OCI-LY1 (cell line): ENCODE measurements around the gene KANSL1.
"Not testable (repeated sequence)": the region's sequence is repeated elsewhere in the genome, so short reads cannot be mapped to it uniquely, and the experiment has no call there.

Source experiments
- H2AFZ ChIP-seq: fragments of 200-600 bp; sonication (generic), shearing (Covaris generic); 2 replicates; pipeline ENCODE4 v1.6.0; 2014; ENCODE audit warnings: antibody characterized with exemption, mild to moderate bottlenecking, low read length
- H3F3A ChIP-seq: fragments of 200-600 bp; sonication (generic), shearing (Covaris generic); 2 replicates; pipeline ENCODE4 v1.6.0; 2014; ENCODE audit warnings: mild to moderate bottlenecking, antibody characterized with exemption, low read length, moderate library complexity; ENCODE audit not compliant: insufficient read depth
- H3K27ac ChIP-seq: fragments of 200-600 bp; sonication (generic); 2 replicates; pipeline ENCODE4 v1.5.1; 2014; ENCODE audit warnings: low read length, mixed run types, mild to moderate bottlenecking, low read depth; ENCODE audit not compliant: poor library complexity, severe bottlenecking
- H3K27me3 ChIP-seq: fragments of 200-600 bp; sonication (generic); 2 replicates; pipeline ENCODE4 v1.6.0; 2014; ENCODE audit warnings: antibody characterized with exemption, mild to moderate bottlenecking, low read length, moderate library complexity; ENCODE audit not compliant: insufficient read depth
- H3K36me3 ChIP-seq: fragments of 200-600 bp; sonication (generic); 2 replicates; pipeline ENCODE4 v1.6.1; 2014; ENCODE audit warnings: mild to moderate bottlenecking, antibody characterized with exemption, low read length, moderate library complexity, mixed read lengths; ENCODE audit not compliant: insufficient read depth
- H3K4me1 ChIP-seq: fragments of 200-600 bp; sonication (generic); 2 replicates; pipeline ENCODE4 v1.5.1; 2014; ENCODE audit warnings: mild to moderate bottlenecking, low read length, moderate library complexity; ENCODE audit not compliant: insufficient read depth, severe bottlenecking
- H3K4me2 ChIP-seq: fragments of 200-600 bp; sonication (generic), shearing (Covaris generic); 2 replicates; pipeline ENCODE4 v1.6.1; 2014; ENCODE audit warnings: low read length
- H3K4me3 ChIP-seq: fragments of 200-600 bp; sonication (generic); 2 replicates; pipeline ENCODE4 v1.5.1; 2014; ENCODE audit warnings: low read length, low read depth, mild to moderate bottlenecking, mixed read lengths; ENCODE audit not compliant: poor library complexity, severe bottlenecking
- H3K79me2 ChIP-seq: fragments of 200-600 bp; shearing (Covaris generic); 2 replicates; pipeline ENCODE4 v1.6.1; 2016; ENCODE audit warnings: mixed run types, low read length, mixed read lengths; ENCODE audit not compliant: insufficient read depth
- H3K9ac ChIP-seq: fragments of 200-600 bp; sonication (generic), shearing (Covaris generic); 2 replicates; pipeline ENCODE4 v1.6.1; 2014; ENCODE audit warnings: mild to moderate bottlenecking, low read length, mixed read lengths
- H3K9me2 ChIP-seq: fragments of 200-600 bp; sonication (generic), shearing (Covaris generic); 2 replicates; pipeline ENCODE4 v1.6.1; 2014; ENCODE audit warnings: low read depth, mild to moderate bottlenecking, low read length, mixed read lengths
- H3K9me3 ChIP-seq: fragments of 200-600 bp; shearing (Covaris generic); 2 replicates; pipeline ENCODE4 v1.6.1; 2014; ENCODE audit warnings: low read length, mixed read lengths
- H4K20me1 ChIP-seq: fragments of 200-600 bp; sonication (generic), shearing (Covaris generic); 2 replicates; pipeline ENCODE4 v1.6.0; 2016; ENCODE audit warnings: mild to moderate bottlenecking, low read length; ENCODE audit not compliant: insufficient read depth
- CTCF ChIP-seq: fragments of 200-600 bp; sonication (generic), shearing (Covaris generic); IDR thresholded peaks from 2 replicates; pipeline ENCODE4 v1.5.1; 2017; ENCODE audit warnings: mild to moderate bottlenecking, antibody characterized with exemption, low read length, moderate library complexity, mixed read lengths
- EZH2 ChIP-seq: fragments of 200-600 bp; sonication (generic), shearing (Covaris generic); IDR thresholded peaks from 2 replicates; pipeline ENCODE4 v1.8.0; 2017; ENCODE audit warnings: borderline replicate concordance, mixed run types, mild to moderate bottlenecking, antibody characterized with exemption, low read length, moderate library complexity, mixed read lengths

KANSL1 gene

DNA sequence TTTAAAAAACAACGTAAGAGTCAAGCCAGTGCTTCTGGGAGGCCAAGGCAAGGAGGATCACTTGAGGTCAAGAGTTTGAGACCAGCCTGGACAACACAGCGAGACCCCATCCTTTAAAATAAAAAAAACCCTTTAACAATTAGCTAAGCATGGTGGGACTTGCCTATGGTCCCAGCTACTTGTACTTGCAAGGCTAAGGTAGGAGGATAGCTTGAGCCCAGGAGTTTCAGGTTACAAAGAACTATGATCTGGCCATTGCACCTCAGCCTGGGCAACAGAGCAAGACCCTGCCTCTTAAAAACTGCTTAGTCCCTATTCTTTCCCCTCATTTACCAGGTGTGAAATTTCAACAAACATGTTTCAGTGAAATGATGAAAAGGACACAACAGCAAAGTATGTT lies 104.6 kb downstream of the KANSL1 start:
- Histone ChIP-seq H3K36me3 (peaks cover 30% of the 10 kb centered on the region; the same call in 1 of the 2 replicates), H2AFZ (no peak overlapping the region), H3K9ac (no peak overlapping the region), H3F3A (no peaks in the 10 kb centered on the region), H3K27ac (no peak overlapping the region), H3K9me2 (no peaks in the 10 kb centered on the region), H3K4me3 (no peak overlapping the region), H3K4me1 (no peaks in the 10 kb centered on the region), H3K27me3 (no peaks in the 10 kb centered on the region), H3K79me2 (peaks cover 11% of the 10 kb centered on the region; the same call in 1 of the 2 replicates), H3K9me3 (no peaks in the 10 kb centered on the region), H3K4me2 (no peak overlapping the region), H4K20me1 (no peaks in the 10 kb centered on the region)
- no peak for TF ChIP-seq CTCF
- no peak for TF ChIP-seq EZH2

DNA sequence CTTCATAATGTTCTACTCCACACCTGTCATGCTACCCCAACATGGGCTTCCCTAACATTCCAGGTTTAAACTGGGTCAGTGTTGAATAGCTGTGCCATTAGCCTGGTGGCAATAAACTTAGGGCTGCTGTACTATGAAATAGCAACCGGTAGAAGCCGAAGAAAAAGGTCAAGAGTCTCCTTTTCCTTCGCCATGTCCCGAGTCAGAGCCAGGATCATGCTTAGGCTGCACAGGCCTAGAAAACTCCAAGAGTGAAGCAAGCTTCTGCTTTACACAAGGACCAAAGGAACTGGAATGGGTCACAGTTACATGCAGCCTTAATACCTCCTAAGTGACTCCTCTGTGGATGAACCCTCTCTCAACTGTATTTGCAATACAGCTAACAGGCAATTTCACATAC lies 105.4 kb downstream of the KANSL1 start:
- H3K27ac ChIP-seq, H4K20me1 ChIP-seq, H3K9me3 ChIP-seq, H3K4me3 ChIP-seq, H3K4me1 ChIP-seq, H3K27me3 ChIP-seq, H3K79me2 ChIP-seq, H2AFZ ChIP-seq, H3K9ac ChIP-seq, H3F3A ChIP-seq, H3K9me2 ChIP-seq, H3K4me2 ChIP-seq: not testable (repeated sequence)
- peaks cover 28% of the 10 kb centered on the region; the same call in 1 of the 2 replicates for H3K36me3 ChIP-seq

DNA sequence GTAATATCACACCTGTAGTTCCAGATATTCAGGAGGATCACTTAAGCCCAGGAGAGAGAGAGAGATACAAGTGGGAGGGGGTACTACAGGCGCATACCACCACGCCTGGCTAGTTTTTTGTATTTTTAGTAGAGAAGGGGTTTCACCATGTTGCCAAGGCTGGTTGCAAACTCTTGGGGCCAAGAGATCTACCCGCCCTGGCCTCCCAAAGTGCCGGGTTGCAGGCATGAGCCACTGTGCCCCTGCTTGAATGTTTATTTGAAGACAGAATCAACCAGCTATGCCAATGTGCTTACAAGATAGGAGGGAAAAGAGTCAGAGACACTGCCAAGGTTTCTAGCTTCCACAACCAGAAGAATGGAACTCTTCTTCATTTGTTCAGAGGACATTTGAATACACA lies 106.4 kb downstream of the KANSL1 start:
- Histone ChIP-seq H3K27me3 (no peaks in the 10 kb centered on the region), H3K4me1 (no peaks in the 10 kb centered on the region), H2AFZ (no peak overlapping the region), H4K20me1 (no peaks in the 10 kb centered on the region), H3K79me2 (peaks cover 3% of the 10 kb centered on the region), H3K9ac (no peak overlapping the region), H3K9me2 (no peaks in the 10 kb centered on the region), H3F3A (no peaks in the 10 kb centered on the region), H3K36me3 (peaks cover 32% of the 10 kb centered on the region; the same call in 1 of the 2 replicates), H3K27ac (no peak overlapping the region), H3K9me3 (no peaks in the 10 kb centered on the region), H3K4me3 (no peak overlapping the region), H3K4me2 (no peak overlapping the region)
- TF ChIP-seq CTCF, result no peak
- no peak for TF ChIP-seq EZH2

DNA sequence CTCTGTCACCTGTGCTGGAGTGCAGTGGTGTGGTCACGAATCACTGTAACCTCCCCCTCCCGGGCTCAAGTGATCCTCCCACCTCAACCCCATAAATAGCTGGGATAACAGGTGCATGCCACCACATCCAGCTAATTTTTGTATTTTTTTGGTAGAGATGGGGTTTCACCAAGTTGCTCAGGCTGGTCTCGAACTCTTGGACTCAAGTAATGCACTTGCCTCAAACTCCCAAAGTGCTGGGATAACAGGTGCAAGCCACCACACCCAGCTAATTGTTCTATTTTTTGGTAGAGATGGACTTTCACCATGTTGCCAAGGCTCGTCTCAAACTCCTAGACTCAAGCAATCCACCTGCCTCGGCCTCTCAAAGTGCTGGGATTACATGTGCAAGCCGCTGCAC lies 107.7 kb downstream of the KANSL1 start:
- no peak overlapping the region for H2AFZ ChIP-seq
- no peaks in the 10 kb centered on the region for H3K9me3 ChIP-seq
- no peak for TF ChIP-seq CTCF
- no peak for TF ChIP-seq EZH2
- peaks cover 37% of the 10 kb centered on the region; the same call in 1 of the 2 replicates for H3K36me3 ChIP-seq
- peaks cover 6% of the 10 kb centered on the region for H3K79me2 ChIP-seq
- no peaks in the 10 kb centered on the region for H3K4me1 ChIP-seq
- no peaks in the 10 kb centered on the region for H3F3A ChIP-seq
- no peak overlapping the region for H3K4me2 ChIP-seq
- no peak overlapping the region for H3K4me3 ChIP-seq
- no peak overlapping the region for H3K27ac ChIP-seq
- no peaks in the 10 kb centered on the region for H4K20me1 ChIP-seq
- no peaks in the 10 kb centered on the region for H3K27me3 ChIP-seq
- no peaks in the 10 kb centered on the region for H3K9me2 ChIP-seq
- H3K9ac ChIP-seq, result no peak overlapping the region
